Activated CD4-positive, alpha-beta T cell treated with anti-CD3 and anti-CD28 coated beads, Interleukin-2, amount 50 U/mL, for 1 hour (primary cell): ENCODE measurements around the gene PTPN20.
"Not testable (repeated sequence)": the region's sequence is repeated elsewhere in the genome, so short reads cannot be mapped to it uniquely, and the experiment has no call there.

Experiments
- DNase-seq: peaks from one replicate; pipeline ENCODE4 v3.0.0-alpha.2; 2020

The PTPN20 gene, protein sequence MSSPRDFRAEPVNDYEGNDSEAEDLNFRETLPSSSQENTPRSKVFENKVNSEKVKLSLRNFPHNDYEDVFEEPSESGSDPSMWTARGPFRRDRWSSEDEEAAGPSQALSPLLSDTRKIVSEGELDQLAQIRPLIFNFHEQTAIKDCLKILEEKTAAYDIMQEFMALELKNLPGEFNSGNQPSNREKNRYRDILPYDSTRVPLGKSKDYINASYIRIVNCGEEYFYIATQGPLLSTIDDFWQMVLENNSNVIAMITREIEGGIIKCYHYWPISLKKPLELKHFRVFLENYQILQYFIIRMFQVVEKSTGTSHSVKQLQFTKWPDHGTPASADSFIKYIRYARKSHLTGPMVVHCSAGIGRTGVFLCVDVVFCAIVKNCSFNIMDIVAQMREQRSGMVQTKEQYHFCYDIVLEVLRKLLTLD

DNA sequence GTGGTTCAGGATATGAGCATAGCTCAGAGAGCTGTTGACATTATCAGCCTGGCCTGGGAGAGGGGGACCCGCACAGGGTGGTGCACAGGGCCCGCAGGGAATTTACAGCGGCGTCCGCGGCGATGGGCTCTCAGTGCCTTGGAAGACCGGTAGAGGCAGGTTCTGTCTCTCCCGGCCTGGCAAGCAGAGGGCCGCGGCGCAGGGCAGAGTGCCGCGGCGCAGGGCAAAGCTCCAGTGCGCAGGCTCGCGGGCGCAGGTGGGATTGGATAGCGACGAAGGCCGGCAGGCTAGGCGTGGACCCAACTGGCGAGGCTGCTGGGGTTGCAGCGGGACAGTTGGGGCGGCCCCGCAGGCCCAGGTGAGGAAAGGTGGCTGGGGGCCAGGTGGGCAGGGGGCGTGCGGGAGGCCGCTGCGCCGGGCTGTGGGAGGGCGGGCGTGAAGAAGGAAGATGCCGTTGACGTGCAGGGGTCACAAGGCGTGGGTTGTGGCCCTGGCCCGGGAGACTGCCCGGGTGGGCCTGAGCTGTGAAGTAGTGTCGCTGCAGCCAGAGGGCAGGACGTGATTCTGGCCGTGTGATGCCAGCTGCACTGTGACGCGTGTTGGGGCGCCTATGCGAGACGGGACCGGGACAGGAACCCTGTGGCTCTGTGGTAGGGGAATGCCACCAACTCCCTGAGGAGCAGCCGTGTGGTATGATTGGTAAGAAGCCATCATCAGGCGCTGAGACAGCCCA lies at the start of gene PTPN20:
Gene PTPN20 (plus strand): TSS at position 285 of the 733 bp plus-strand sequence. CDS start 21,072 bp downstream, outside the sequence.
- DNase-seq = not testable (repeated sequence)

DNA sequence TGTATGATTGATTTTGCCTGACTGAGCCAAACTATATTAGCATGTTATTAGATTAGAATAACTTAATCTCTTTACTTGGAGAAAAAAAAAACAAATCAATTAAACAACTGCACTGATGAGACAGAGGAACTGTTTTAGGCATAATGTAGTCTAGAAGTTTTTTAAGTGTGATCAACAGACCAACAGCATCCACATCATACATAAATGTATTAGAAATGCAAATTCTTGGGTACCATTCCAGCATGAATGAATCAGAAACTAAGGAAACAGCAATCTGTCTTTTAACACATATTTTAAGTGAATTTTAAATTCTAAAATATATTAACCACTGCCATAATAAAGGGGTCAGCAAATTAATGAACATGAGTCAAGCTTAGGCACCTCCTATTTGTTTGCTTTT lies 41.5 kb upstream of the PTPN20 start:
- not testable (repeated sequence) for DNase-seq

DNA sequence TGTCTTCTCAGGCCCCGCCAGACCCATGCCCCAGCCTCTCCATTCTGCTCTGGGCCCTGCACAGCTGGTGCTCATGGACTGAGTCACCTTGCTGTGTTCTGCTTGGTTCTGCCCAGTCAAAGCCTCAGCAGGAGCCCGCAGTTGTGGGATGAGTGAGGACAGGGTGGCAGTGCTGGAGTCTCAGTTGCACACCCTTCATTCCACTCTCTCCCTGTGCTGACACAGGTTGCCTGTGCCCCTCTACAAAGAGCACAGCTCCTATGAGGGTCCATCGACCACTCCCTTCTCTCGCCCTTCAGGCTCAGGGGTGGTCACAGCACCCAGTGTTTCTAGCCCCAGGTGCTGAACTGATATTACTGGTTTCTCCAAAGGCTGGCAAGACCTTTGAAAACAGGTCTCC lies 39.6 kb upstream of the PTPN20 start:
- DNase-seq = not testable (repeated sequence)

DNA sequence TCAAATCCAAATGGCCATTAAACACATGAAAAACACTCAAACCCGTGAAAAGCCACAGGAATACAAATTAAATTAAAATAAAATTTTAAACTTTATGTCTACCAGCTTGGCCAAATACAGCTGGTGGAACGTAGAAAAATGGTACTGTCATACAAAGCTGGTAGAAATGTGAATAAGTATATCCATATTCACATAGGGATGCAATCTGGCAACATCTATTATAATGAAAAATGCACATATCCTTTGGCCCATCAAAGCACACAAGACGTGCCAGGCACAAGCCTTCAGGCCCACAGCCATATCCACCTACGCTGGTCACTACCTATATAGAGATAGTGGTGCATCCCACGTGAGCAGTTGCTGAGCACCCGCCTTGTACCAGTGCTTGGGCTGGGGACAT lies 35.9 kb upstream of the PTPN20 start:
- not testable (repeated sequence) for DNase-seq

DNA sequence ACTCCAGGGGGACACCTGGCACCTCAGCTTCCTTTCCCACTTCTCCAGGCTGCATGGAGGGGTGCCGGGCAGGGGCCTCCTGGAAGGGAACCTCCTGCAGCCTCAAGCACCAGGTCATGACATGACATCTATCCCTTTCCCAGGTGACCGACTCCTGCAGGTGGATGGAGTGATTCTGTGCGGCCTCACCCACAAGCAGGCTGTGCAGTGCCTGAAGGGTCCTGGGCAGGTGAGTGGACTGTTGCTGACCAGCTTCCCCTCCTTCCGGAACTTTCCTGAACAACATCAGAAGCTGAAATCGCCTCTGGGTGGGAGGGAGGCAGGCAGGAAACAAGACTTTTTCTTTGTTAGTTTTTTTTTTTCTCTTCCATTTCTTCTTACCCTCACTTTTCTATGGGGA lies 34.5 kb upstream of the PTPN20 start:
- not testable (repeated sequence) for DNase-seq

DNA sequence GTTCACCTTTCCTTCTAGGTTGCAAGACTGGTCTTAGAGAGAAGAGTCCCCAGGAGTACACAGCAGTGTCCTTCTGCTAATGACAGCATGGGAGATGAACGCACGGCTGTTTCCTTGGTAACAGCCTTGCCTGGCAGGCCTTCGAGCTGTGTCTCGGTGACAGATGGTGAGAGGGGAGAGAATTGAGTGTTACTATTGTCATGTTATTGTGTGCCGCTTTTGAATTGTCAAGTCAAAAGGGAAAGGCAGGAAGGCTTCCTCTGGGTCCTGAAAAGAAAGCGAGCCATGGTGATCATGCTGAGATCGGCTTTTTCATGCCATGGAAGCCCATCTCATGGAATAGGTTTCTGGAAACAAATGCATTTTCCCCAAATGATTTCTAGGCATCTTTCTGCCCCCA lies 32.5 kb upstream of the PTPN20 start:
- DNase-seq = not testable (repeated sequence)

DNA sequence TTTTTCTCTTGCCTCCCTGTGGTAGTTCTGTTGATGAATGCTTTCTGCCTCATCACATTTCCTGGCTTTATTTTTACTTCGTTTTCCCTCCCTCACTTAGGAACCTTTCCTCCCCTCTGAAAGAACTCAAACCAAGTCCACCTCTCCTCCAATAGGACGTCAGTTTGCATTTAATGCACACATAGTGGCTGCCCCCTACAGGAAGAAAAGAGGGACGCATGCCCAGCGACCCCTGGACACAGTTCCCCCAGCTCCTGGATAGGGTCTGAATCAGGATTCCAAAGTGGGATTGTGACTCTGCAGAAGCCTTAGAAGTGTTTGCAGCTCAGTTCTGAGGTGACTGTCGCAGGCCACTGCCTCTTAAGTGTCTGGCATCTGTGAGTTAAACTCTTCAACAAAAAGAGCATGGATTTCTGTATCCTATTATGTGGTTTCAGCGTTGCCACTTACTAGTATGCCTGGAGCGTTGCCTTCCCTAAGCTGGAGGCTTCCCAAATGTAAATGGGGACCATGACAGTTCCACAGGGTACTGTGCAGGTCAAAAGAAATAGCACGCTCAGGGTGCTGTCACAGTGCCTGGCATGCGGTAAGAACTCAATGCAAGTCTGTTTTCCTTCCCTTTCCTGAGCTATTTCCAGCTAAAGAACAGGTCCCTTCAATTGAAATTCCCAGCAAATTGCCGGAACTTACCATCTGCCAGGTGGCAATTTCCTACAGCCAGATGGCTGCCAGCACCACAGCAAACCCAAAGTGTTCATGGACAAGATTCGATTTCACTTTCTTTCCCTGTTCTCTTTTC lies 20.2 kb upstream of the PTPN20 start:
- DNase-seq = not testable (repeated sequence)

DNA sequence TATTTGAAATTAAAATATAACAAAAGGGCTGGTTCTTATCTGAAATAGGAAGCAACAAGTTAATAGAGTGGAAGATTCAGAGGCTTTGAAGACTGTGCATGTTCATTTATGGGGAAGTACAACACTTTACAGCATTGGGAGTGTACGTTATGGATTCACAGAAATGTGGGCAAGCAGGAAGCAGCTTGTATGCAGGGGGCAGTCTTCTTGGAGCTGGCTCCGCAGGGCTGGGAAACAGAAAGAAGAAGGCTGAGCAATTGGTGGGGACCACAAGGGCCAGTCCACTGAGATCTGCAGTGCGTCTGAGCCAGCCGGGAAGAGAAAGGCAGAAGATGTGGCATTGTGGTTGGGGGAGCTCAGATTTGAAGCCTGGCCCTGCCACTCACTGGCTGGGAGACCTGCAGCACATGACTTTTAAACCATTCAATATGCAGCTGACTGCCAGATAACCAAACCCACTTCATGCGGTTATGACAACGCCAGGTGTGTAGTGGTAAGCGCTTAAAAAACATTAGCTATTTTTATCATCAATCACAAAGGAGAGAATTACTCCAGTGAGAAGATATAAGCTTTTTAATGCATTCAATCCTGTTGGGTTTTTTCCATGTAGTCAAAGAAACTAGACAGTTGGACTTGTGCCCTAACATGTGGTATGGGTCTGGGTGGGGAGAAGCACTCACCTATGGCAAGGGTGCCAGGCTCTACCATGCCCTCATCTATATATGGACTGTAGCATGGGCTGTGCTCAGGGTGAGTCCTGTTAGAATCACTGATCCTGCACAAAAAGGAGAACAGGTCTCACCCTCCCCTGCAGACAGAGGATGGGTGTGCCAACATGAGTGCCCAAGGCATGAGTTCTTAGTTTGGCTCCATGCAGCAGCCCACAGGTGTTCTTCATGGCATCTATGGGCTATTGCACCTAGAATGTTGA lies 14.2 kb upstream of the PTPN20 start:
- DNase-seq = not testable (repeated sequence)

DNA sequence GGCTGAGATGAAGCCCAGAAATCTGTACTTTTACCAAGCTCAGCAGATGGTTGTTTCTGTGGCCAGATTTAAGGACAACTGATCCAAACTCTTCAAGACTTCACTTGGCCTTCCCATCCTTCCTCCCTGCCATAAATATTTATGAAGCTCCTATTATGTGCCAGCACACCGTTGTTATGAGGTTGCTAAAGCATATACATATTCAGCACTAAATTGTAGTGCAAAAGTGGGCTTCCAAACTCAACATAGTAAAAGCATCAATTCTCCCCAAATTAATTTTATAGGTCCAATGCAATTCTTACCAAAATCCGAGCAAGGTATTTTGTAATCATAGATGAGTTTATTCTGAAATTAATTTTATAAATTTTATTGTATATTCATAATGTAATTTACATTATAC lies 10.0 kb upstream of the PTPN20 start:
- not testable (repeated sequence) for DNase-seq

DNA sequence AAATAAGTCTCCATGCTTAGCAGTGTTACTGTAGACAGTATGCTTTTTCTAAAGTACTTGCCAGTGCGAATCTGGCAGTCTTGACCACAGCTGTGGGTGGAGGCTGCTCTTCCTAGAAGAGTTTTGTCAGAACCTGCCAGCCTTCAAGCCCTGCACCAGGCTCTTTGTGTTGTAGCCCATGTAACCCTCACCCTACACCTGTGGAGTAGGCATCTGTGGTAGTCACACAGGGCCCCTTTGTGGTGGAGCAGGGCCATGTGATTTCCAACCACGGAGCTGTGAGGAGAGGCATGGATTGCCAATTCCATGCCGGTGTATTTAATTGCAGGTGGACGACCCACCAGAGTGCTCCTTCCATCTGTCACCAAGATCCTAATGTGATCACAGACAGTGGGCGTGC lies 7.4 kb upstream of the PTPN20 start:
- not testable (repeated sequence) for DNase-seq

DNA sequence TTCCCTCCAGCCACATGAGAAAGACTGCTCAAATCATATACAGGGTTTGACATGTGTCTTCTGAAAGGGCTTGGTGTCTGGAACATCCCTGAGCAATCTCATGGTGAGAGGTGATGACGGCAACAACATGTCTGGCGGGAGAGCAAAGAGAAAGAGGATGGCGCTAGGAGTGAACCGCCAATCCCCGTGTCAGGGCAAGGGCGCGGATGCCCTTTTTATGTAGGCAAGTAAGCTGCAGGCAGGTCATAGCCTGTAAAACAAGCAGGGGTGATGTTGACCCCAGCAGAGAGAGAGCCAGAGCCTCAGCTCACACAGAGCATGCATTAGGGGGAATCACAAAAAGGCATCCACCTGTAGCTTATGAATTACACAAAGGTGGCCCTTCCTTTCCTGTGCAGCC lies 4.9 kb upstream of the PTPN20 start:
- DNase-seq = not testable (repeated sequence)

DNA sequence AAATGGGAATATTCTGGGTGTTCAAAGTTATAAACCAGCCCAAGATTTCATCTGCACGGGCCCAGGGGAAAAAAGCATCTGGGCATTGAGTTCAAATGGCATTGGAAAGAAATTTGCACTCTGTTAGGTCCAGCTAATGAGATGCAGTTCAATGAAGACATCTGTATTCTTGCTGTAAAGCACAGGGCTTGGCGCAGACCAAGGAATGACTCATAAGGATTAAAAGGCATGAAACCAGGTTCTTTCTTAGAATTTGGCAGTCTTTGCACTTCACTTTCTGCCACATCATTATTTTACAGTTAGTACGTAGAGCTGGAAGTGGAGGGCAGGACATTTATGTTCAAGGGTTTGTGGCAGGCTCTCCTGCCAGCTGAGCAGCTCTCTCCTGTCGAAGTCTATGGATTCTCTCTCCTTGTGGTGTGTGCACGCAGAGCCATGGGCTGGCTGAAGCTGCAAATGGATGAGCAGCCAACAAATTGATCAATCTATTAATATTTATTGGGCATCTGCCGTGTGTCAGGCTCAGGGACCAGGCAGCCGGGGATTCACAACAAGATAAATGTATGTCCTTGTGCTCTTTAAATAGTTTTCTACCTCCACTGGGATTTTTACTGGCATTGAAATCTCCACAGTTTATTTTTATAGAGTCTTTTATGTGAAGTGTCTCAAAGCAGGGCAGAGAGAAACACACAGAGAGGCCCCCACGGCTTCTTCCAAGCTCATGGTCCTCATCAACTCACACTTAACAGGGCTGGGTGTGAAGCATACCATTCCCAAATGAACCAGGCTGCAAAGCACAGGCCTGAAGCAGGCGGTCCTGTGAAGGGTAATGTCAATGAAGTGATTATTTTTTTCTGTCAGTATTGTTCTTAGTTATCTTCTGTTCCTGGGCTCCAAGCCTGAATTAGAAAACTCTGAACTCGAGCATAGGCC lies 3.8 kb upstream of the PTPN20 start:
- DNase-seq = not testable (repeated sequence)

DNA sequence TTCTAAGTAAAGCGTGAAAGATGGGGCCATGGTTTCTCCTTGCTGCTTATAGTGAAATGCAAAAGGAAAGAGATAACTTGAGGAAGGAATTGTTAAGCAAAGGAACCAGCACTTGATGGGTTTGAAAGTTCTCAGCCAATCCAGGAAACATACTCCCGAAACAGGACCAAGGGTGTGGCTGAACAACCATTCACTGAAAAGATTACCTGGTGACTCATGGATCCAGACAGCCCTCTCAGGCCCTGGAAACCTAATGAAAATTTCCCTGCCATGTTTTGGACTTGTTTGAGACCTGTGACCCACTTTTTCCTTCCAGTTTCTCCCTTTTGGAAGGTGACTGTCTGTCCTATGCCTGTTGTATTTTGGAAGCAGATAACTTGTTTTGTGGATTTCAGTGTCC lies 11.3 kb downstream of the PTPN20 start:
- not testable (repeated sequence) for DNase-seq

DNA sequence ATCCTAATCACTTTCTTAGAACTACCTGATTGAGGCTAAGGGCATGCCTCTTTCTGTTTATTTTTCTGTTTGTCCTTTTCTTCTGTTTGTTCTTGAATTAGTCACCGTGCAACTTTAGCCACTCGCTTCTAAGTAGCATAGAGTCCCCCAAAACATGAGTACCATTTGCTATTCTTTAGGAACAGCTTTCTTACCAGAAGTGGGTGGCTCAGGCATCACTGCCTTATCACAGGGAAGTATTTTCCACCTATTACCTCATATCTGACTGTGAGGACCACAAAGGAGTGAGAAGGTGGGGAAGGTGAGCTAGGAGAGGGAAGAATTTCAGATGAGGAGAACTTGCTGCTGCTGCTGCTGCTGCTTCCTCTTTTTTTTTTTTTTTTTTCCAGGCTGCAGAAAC lies 13.9 kb downstream of the PTPN20 start:
- DNase-seq = not testable (repeated sequence)

DNA sequence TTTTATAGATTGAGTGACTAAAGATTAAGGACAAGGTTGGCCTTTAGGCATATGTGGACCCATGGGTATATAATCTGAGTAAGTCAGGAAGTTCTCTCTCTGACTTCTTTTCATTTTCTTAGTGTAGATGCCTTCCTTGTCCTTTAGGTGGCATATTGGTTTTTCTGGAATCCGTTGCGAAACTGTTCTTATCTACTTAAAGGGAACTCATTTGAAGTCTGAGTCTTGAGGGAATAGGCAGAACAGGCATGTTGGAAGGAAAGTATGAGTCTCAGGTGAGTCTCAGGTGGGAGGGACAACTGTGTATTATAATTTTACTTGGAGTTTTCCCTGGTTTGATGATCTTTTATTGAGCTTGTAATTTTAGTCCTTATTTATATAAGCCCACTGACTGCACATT lies 14.6 kb downstream of the PTPN20 start:
- DNase-seq = not testable (repeated sequence)

DNA sequence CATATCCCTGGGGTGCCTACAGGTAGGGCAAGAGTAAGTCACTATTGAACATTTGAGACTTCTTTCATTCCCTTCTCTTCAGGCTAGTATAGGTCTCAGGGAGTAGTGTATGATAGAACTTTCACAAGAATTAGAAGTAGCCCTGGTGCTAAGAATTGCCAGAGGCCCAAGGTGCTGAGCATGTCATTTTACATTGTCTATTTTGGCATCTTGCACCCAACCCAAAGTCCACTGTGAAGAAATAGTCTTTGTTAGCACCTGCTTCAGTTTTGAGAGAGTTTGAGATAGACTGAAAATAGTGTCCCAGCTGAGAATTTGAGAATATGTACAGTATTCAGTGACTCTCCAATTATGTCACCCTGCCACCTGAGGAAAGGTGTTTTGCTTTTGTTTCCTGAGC lies 17.6 kb downstream of the PTPN20 start:
- DNase-seq = not testable (repeated sequence)

DNA sequence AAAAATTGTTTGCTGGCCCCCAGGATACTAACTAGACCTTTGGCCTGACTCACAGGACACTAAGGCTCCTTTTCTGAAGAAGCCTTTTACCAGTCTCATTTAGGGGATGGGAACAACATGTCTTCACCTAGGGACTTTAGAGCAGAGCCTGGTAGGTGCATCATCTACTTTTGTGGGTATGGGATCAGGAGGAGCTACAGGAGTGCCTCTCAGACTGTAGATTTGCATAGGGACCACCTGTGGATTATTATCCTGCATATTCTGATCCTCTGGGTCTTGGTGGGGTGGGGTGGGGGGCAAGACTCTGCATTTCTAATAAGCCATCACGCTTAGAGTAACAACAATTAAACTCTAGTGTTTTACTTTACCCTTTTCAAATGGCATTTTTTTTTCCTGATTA lies 21.2 kb downstream of the PTPN20 start:
- DNase-seq = not testable (repeated sequence)

DNA sequence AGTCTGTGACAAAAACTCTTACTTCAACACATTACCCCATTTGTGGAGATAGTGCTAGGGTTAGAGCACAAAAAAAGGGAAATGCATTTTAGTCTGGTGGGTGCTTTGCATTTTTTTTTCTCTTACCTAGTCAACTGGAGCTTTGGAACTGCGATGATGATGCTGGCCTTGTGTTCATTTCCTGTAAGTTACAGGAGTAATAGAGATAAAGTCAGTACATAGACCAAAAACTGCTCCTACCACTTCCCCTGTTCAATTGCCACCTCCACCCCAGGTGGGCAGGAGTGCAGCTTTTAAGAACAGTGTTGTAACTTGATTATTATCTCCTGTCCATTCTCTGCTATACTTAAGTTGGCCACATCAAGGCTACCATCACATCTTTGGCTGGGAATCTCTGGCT lies 29.9 kb downstream of the PTPN20 start:
- not testable (repeated sequence) for DNase-seq

DNA sequence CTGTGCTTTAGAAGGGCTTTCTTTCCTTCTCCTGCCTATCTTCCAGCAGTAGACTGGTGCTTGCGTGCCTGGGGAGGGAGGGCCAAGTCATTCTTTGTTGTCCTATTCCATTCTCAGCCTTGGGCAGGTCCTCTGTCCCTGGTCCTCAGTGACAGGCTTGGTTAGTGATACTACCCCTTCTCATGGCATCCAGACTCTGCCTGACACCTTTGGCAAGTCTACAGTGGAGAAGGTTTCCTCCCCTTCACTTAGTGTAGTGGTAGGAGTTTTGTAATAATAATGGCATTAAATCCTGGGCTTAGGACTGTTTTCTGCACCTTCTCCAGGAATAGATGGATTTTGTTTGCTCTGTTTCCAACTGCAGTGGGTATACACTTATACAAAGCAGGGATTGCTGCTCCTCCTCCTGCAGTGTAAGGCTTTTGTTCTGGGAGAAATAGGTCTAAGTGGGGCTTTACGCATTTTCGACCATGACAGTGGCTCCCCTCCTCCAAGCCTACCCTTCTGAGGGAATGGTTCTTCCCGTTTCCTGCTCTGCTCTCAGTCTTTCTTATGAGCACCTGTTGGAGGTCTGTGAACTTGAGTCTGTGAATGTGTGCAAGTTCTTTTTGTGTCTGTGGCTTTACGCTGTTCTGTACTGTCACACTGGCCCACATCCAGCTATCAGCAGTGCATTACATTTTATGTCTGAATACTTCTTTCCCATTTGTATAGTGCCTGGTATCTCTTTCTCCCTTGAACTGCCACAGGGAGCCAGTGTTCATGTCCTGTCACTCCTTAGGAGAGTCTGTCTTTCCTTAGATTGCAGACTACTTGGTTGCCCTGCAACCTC lies 37.7 kb downstream of the PTPN20 start:
- DNase-seq = not testable (repeated sequence)

DNA sequence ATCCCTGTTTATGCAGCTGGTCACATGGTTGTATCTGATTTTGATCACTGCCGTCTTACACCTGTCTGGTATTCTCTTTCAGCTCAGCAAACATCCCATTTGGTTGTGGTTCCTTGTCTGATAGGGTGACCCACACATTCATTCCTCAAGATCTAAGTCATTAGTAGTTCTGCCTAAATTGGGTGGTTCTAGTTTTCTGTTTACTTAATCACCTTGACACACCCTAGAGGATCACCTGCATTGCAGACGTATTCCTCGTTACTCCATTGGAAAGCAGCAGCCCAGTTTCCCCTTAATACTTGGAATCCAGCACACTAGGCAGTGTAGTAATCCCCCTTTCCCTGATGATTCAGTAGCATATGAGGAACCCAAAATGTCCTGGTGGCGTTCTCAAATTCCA lies 41.3 kb downstream of the PTPN20 start:
- not testable (repeated sequence) for DNase-seq
